WTC11 (cell line): Measurements from ENCODE around the gene ATP9A. TPM values are rescaled to one million over a fixed set of nuclear protein-coding genes. Genes with fewer than 3 reads are reported as not detected.

Experiments
- ATAC-seq: fragments of 200-7000 bp; cut with Tn5 transposase; 2 replicates; pipeline ENCODE4 v1.10.0; 2021; ENCODE audit warnings: mild to moderate bottlenecking, moderate library complexity
- CTCF ChIA-PET: fragments of 300-600 bp; sonication (Branson Sonifier 250); formaldehyde crosslinking; loops from one replicate; lab custom pipeline; 2021; ENCODE audit warnings: antibody characterized with exemption; lab: Charles Lee
- POLR2A ChIA-PET: fragments of 350-600 bp; sonication (Branson Sonifier 250); formaldehyde crosslinking; loops from one replicate; lab custom pipeline; 2021; ENCODE audit warnings: antibody characterized with exemption; lab: Charles Lee
- DNase-seq: peaks from one replicate; pipeline ENCODE4 v3.0.0; 2021; ENCODE audit warnings: low spot score
- H3K27ac Mint-ChIP-seq: 2 replicates; pipeline ENCODE4 v1.8.0; 2021; ENCODE audit warnings: mixed read lengths
- H3K27me3 Mint-ChIP-seq: 2 replicates; pipeline ENCODE4 v1.8.0; 2021; ENCODE audit warnings: low read depth, mild to moderate bottlenecking, moderate library complexity, mixed read lengths
- H3K36me3 Mint-ChIP-seq: 2 replicates; pipeline ENCODE4 v1.8.0; 2021; ENCODE audit warnings: mixed read lengths
- H3K4me1 Mint-ChIP-seq: 2 replicates; pipeline ENCODE4 v1.8.0; 2022; ENCODE audit warnings: mixed read lengths
- H3K4me3 Mint-ChIP-seq: 2 replicates; pipeline ENCODE4 v1.8.0; 2021; ENCODE audit warnings: mild to moderate bottlenecking, moderate library complexity, mixed read lengths
- H3K9me3 Mint-ChIP-seq: 2 replicates; pipeline ENCODE4 v1.8.0; 2021; ENCODE audit warnings: mixed read lengths
- ATF6 ChIP-seq: sonication (generic); formaldehyde crosslinking; IDR thresholded peaks from 2 replicates; pipeline ENCODE4 v1.8.1; 2023; ENCODE audit warnings: mild to moderate bottlenecking, missing genetic modification reagents
- CBFB ChIP-seq: sonication (generic); formaldehyde crosslinking; IDR thresholded peaks from 2 replicates; pipeline ENCODE4 v1.8.1; 2022; ENCODE audit warnings: mild to moderate bottlenecking, low read depth, missing genetic modification reagents
- EMX1 ChIP-seq: fragments of 250-450 bp; sonication (Bioruptor Pico); IDR thresholded peaks from 2 replicates; pipeline ENCODE4 v1.8.0; 2021; ENCODE audit warnings: mild to moderate bottlenecking
- IRF2 ChIP-seq: sonication (generic); formaldehyde crosslinking; IDR thresholded peaks from 2 replicates; pipeline ENCODE4 v1.8.0; 2022; ENCODE audit warnings: low read depth, missing genetic modification reagents, borderline replicate concordance
- KAT7 ChIP-seq: sonication (generic); formaldehyde crosslinking; IDR thresholded peaks from 2 replicates; pipeline ENCODE4 v1.8.1; 2023; ENCODE audit warnings: missing genetic modification reagents, mild to moderate bottlenecking, borderline replicate concordance
- MYBL2 ChIP-seq: sonication (generic); formaldehyde crosslinking; IDR thresholded peaks from 2 replicates; pipeline ENCODE4 v1.8.1; 2023; ENCODE audit warnings: mild to moderate bottlenecking, moderate library complexity, missing genetic modification reagents
- SMAD4 ChIP-seq: sonication (generic); formaldehyde crosslinking; IDR thresholded peaks from 2 replicates; pipeline ENCODE4 v1.8.0; 2022; ENCODE audit warnings: mild to moderate bottlenecking, missing genetic modification reagents
- TP53 ChIP-seq: sonication (generic); formaldehyde crosslinking; IDR thresholded peaks from 2 replicates; pipeline ENCODE4 v1.8.1; 2023; ENCODE audit warnings: mild to moderate bottlenecking, missing genetic modification reagents
- ZNF121 ChIP-seq: sonication (generic); formaldehyde crosslinking; IDR thresholded peaks from 2 replicates; pipeline ENCODE4 v1.8.0; 2023; ENCODE audit warnings: missing genetic modification reagents
- ZNF138 ChIP-seq: sonication (generic); formaldehyde crosslinking; conservative IDR thresholded peaks from 2 replicates; pipeline ENCODE4 v1.8.1; 2022; ENCODE audit warnings: mild to moderate bottlenecking, moderate library complexity, missing genetic modification reagents
- total RNA-seq: library from RNA; stranded (reverse); gene quantifications from 3 replicates; pipeline ENCODE4 v1.2.3, GENCODE V29; 2021
- TF ChIP-seq, protein P1 (sequence below): sonication (generic); formaldehyde crosslinking; IDR thresholded peaks from 2 replicates; pipeline ENCODE4 v1.8.0; 2022; ENCODE audit warnings: missing genetic modification reagents
- TF ChIP-seq, protein P2 (sequence below): fragments of 250-450 bp; sonication (Bioruptor Pico); IDR thresholded peaks from 2 replicates; pipeline ENCODE4 v1.9.0; 2021; ENCODE audit warnings: mild to moderate bottlenecking
- TF ChIP-seq, protein P3 (sequence below): fragments of 250-450 bp; sonication (Bioruptor Pico); IDR thresholded peaks from 2 replicates; pipeline ENCODE4 v1.8.0; 2021; ENCODE audit warnings: mild to moderate bottlenecking

ATP9A gene
- total RNA-seq, 1 experiment from 2014 or later: 5.0 TPM

- Mint-ChIP-seq H3K36me3 (no peaks in the 10 kb centered on the region), H3K4me1 (no peaks in the 10 kb centered on the region), H3K27ac (peak overlapping the region; percentile 31; the same call in 1 of the 2 replicates), H3K4me3 (no peak overlapping the region), H3K27me3 (no peaks in the 10 kb centered on the region), H3K9me3 (no peaks in the 10 kb centered on the region)
- DNase-seq: no peak
- ChIA-PET POLR2A (no interaction called here), CTCF (no interaction called here)
- ATAC-seq: no peak
- TF ChIP-seq, protein P1, sequence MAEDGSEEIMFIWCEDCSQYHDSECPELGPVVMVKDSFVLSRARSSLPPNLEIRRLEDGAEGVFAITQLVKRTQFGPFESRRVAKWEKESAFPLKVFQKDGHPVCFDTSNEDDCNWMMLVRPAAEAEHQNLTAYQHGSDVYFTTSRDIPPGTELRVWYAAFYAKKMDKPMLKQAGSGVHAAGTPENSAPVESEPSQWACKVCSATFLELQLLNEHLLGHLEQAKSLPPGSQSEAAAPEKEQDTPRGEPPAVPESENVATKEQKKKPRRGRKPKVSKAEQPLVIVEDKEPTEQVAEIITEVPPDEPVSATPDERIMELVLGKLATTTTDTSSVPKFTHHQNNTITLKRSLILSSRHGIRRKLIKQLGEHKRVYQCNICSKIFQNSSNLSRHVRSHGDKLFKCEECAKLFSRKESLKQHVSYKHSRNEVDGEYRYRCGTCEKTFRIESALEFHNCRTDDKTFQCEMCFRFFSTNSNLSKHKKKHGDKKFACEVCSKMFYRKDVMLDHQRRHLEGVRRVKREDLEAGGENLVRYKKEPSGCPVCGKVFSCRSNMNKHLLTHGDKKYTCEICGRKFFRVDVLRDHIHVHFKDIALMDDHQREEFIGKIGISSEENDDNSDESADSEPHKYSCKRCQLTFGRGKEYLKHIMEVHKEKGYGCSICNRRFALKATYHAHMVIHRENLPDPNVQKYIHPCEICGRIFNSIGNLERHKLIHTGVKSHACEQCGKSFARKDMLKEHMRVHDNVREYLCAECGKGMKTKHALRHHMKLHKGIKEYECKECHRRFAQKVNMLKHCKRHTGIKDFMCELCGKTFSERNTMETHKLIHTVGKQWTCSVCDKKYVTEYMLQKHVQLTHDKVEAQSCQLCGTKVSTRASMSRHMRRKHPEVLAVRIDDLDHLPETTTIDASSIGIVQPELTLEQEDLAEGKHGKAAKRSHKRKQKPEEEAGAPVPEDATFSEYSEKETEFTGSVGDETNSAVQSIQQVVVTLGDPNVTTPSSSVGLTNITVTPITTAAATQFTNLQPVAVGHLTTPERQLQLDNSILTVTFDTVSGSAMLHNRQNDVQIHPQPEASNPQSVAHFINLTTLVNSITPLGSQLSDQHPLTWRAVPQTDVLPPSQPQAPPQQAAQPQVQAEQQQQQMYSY: no peak
- no peak for TF ChIP-seq TP53 (CRISPR knock-in tag)
- TF ChIP-seq, protein P2, sequence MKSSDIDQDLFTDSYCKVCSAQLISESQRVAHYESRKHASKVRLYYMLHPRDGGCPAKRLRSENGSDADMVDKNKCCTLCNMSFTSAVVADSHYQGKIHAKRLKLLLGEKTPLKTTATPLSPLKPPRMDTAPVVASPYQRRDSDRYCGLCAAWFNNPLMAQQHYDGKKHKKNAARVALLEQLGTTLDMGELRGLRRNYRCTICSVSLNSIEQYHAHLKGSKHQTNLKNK (CRISPR knock-in tag): no peak
- TF ChIP-seq ZNF138: no peak
- TF ChIP-seq IRF2 (CRISPR knock-in tag): no peak
- no peak for TF ChIP-seq KAT7
- TF ChIP-seq, protein P3, sequence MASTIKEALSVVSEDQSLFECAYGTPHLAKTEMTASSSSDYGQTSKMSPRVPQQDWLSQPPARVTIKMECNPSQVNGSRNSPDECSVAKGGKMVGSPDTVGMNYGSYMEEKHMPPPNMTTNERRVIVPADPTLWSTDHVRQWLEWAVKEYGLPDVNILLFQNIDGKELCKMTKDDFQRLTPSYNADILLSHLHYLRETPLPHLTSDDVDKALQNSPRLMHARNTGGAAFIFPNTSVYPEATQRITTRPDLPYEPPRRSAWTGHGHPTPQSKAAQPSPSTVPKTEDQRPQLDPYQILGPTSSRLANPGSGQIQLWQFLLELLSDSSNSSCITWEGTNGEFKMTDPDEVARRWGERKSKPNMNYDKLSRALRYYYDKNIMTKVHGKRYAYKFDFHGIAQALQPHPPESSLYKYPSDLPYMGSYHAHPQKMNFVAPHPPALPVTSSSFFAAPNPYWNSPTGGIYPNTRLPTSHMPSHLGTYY: no peak
- TF ChIP-seq EMX1: no peak
Observed at GRCh38 chr20:51631011-51631950, 136.9 kb downstream of the ATP9A start.

- no peak overlapping the region for H3K4me3 Mint-ChIP-seq
- ATAC-seq (no peak), DNase-seq (no peak)
- CTCF ChIA-PET: no interaction called here
- no peaks in the 10 kb centered on the region for H3K9me3 Mint-ChIP-seq
- POLR2A ChIA-PET: no interaction called here
- H3K27ac Mint-ChIP-seq: no peak overlapping the region
- TF ChIP-seq CBFB: no peak
- no peak for TF ChIP-seq ATF6 (CRISPR knock-in tag)
- TF ChIP-seq MYBL2 (CRISPR knock-in tag): no peak
- TF ChIP-seq SMAD4 (CRISPR knock-in tag): no peak
- no peak for TF ChIP-seq ZNF121 (CRISPR knock-in tag)
- TF ChIP-seq, all 79 proteins: peak for 0
- Mint-ChIP-seq H3K36me3 (no peaks in the 10 kb centered on the region), H3K27me3 (no peaks in the 10 kb centered on the region), H3K4me1 (peaks cover under 1% of the 10 kb centered on the region; the same call in 1 of the 2 replicates)
Observed at GRCh38 chr20:51629399-51630058, 138.7 kb downstream of the ATP9A start.
